ENCODE data around the gene PPARA. TPM values are rescaled to one million over a fixed set of nuclear protein-coding genes. Genes with fewer than 3 reads are reported as not detected.

PPARA gene
- total RNA-seq, 2 experiments from 2014 or later = 3.3 to 10.5 TPM

DNA sequence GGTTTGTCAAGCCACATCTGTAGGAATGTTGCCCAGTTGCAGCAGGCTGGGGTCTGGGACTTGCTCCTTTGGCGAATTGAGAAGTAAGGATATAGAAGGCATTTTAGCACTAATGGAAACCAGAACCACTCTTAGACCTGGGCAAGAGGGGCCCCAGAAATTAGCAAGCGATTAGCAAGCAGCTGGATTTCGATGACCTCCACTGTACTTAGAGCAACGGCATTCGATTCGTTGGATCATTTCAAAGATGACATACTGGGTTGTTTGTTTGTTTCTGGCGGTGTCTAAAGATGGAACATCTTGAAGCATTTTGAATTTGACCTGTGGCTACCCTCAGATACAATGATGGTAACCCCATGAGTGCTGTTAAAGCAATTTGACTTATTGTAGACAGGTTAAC, 100.9 kb downstream of the PPARA start:
- Histone ChIP-seq H4K20me1 (ENCODE audit: insufficient read depth, low read length) (no peaks in the 10 kb centered on the region), H3K79me2 (ENCODE audit: insufficient read depth, low read depth, low read length) (peaks cover 7% of the 10 kb centered on the region; the same call in 1 of the 2 replicates), H3K27ac (ENCODE audit: low read depth, low read length, poor library complexity, severe bottlenecking) (no peak overlapping the region), H3K9me3 (ENCODE audit: low read length) (no peaks in the 10 kb centered on the region), H3K4me3 (ENCODE audit: low read depth, low read length, poor library complexity, severe bottlenecking) (peak overlapping the region; percentile 80), H2AFZ (ENCODE audit: low read length) (no peak overlapping the region; the same call in 1 of the 2 replicates), H3K4me2 (ENCODE audit: low read length) (peak overlapping the region; percentile 85), H3K36me3 (ENCODE audit: insufficient read depth, low read length) (no peaks in the 10 kb centered on the region), H3K9me2 (ENCODE audit: insufficient read depth, low read length) (no peaks in the 10 kb centered on the region), H3K4me1 (ENCODE audit: insufficient read depth, low read length, poor library complexity, severe bottlenecking) (peaks cover 25% of the 10 kb centered on the region)
- POLR2A ChIA-PET = no interaction called here
- CTCF ChIA-PET (ENCODE audit: unreplicated experiment) = no interaction called here
- DNase-seq (ENCODE audit: low spot score) = no peak
- BruUV-seq (replicated peaks) = no TSS peak
- TF ChIP-seq EZH2phosphoT487 (IDR thresholded peaks at IDR 0.05; ENCODE audit: borderline replicate concordance, low read depth, low read length) = no peak
- TF ChIP-seq, protein P1, sequence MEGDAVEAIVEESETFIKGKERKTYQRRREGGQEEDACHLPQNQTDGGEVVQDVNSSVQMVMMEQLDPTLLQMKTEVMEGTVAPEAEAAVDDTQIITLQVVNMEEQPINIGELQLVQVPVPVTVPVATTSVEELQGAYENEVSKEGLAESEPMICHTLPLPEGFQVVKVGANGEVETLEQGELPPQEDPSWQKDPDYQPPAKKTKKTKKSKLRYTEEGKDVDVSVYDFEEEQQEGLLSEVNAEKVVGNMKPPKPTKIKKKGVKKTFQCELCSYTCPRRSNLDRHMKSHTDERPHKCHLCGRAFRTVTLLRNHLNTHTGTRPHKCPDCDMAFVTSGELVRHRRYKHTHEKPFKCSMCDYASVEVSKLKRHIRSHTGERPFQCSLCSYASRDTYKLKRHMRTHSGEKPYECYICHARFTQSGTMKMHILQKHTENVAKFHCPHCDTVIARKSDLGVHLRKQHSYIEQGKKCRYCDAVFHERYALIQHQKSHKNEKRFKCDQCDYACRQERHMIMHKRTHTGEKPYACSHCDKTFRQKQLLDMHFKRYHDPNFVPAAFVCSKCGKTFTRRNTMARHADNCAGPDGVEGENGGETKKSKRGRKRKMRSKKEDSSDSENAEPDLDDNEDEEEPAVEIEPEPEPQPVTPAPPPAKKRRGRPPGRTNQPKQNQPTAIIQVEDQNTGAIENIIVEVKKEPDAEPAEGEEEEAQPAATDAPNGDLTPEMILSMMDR (conservative IDR thresholded peaks at IDR 0.05; ENCODE audit: low read length) = no peak
- intact Hi-C loops (cut with micrococcal nuclease; ENCODE audit: unreplicated experiment) = loop anchor here (2.0 kb wide), 2 partner anchors 46 to 64 kb away; partner anchors contain the start of gene GTSE1

DNA sequence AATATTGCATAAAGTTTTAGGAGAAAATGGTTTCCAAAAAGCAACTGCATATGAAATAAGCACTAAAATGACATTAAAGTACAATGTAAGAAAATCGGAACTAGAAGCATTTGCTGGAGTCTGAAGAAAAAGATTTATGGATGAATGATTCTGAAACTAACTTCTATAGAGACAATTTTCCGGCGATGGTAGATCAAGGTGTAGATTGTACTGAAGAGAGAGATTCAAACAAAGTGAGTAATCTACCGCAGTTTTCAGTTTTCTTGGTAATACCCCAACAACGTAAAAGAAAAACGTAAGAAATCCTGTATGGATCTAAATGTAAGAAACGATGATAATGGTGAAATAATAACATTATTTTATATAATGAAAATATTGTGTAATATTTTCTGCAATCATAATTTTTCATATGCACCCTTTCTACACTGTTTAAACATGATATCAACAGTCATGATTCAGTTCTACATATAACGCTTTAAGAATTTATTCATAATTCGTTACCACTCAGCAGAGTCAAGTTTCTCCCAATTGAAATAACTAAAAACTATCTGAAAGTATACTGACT, 101.6 kb downstream of the PPARA start:
- Histone ChIP-seq H3K79me2 (ENCODE audit: insufficient read depth, low read depth, low read length) (peaks cover 7% of the 10 kb centered on the region; the same call in 1 of the 2 replicates), H3K27ac (ENCODE audit: low read depth, low read length, poor library complexity, severe bottlenecking) (no peak overlapping the region), H3K9me3 (ENCODE audit: low read length) (no peaks in the 10 kb centered on the region), H3K9me2 (ENCODE audit: insufficient read depth, low read length) (no peaks in the 10 kb centered on the region), H3K4me1 (ENCODE audit: insufficient read depth, low read length, poor library complexity, severe bottlenecking) (peaks cover 25% of the 10 kb centered on the region), H3K36me3 (ENCODE audit: insufficient read depth, low read length) (no peaks in the 10 kb centered on the region), H3K4me2 (ENCODE audit: low read length) (peak overlapping the region; percentile 85), H2AFZ (ENCODE audit: low read length) (no peak overlapping the region), H4K20me1 (ENCODE audit: insufficient read depth, low read length) (no peaks in the 10 kb centered on the region), H3K4me3 (ENCODE audit: low read depth, low read length, poor library complexity, severe bottlenecking) (peak overlapping the region; percentile 80)
- DNase-seq (ENCODE audit: low spot score) = no peak
- POLR2A ChIA-PET = interaction anchor here (1.0 kb wide), 1 partner anchor 24 kb away, joined by 3 read pairs; no protein-coding TSS in a partner anchor
- CTCF ChIA-PET (ENCODE audit: unreplicated experiment) = no interaction called here
- TF ChIP-seq, protein P1 (conservative IDR thresholded peaks at IDR 0.05; ENCODE audit: low read length) = no peak
- no peak for TF ChIP-seq EZH2phosphoT487 (IDR thresholded peaks at IDR 0.05; ENCODE audit: borderline replicate concordance, low read depth, low read length)
- BruUV-seq (replicated peaks) = TSS peak; percentile 71
- intact Hi-C loops (cut with micrococcal nuclease; ENCODE audit: unreplicated experiment) = loop anchor here (2.0 kb wide), 2 partner anchors 45 to 63 kb away; partner anchors contain the start of gene GTSE1

DNA sequence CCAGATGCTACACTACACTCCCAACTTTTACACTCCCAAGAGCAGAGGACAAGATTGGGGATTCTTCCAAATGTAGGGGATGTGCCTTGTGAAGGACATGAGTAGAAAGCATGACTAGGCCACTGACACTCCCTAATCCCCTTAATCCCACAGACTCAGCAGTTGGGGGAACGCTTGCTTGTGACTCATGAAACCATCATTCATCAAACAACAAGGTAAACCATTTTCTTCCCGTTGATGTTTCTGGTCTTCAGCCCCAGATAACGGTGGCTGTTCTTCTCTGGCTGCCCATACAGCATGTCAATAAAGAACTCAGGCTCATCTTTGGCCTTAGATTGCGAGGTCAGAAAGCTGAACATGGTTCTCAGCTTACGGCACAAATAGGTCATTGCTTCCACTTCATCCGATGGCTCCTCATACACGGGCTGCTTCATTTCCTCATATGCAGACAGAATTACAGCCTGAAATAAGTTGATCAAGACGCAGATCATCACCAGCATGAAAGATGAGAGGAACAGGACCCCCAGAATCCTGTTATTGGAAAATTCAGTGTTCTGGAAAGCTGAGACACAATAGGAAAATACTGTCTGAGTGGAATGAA, 106.1 kb downstream of the PPARA start:
- POLR2A ChIA-PET = no interaction called here
- intact Hi-C loops (cut with micrococcal nuclease; ENCODE audit: unreplicated experiment) = no loop called here
- Histone ChIP-seq H3K9me2 (ENCODE audit: insufficient read depth, low read length) (no peaks in the 10 kb centered on the region), H3K9me3 (ENCODE audit: low read length) (no peaks in the 10 kb centered on the region), H3K27ac (ENCODE audit: low read depth, low read length, poor library complexity, severe bottlenecking) (no peak overlapping the region), H3K4me3 (ENCODE audit: low read depth, low read length, poor library complexity, severe bottlenecking) (no peak overlapping the region), H3K79me2 (ENCODE audit: insufficient read depth, low read depth, low read length) (peaks cover 4% of the 10 kb centered on the region; the same call in 1 of the 2 replicates), H2AFZ (ENCODE audit: low read length) (no peak overlapping the region), H3K4me1 (ENCODE audit: insufficient read depth, low read length, poor library complexity, severe bottlenecking) (peaks cover 9% of the 10 kb centered on the region), H3K4me2 (ENCODE audit: low read length) (no peak overlapping the region), H4K20me1 (ENCODE audit: insufficient read depth, low read length) (no peaks in the 10 kb centered on the region), H3K36me3 (ENCODE audit: insufficient read depth, low read length) (no peaks in the 10 kb centered on the region)
- CTCF ChIA-PET (ENCODE audit: unreplicated experiment) = no interaction called here
- TF ChIP-seq, protein P1 (conservative IDR thresholded peaks at IDR 0.05; ENCODE audit: low read length) = no peak
- no peak for TF ChIP-seq EZH2phosphoT487 (IDR thresholded peaks at IDR 0.05; ENCODE audit: borderline replicate concordance, low read depth, low read length)
- no peak for DNase-seq (ENCODE audit: low spot score)
- BruUV-seq (replicated peaks) = no TSS peak
